ENCODE results near the gene AQP1. TPM values are rescaled to one million over a fixed set of nuclear protein-coding genes. Genes with fewer than 3 reads are reported as not detected.

Gene AQP1
- polyA plus RNA-seq, 3 donors = 0.03 TPM; not detected in 2

DNA sequence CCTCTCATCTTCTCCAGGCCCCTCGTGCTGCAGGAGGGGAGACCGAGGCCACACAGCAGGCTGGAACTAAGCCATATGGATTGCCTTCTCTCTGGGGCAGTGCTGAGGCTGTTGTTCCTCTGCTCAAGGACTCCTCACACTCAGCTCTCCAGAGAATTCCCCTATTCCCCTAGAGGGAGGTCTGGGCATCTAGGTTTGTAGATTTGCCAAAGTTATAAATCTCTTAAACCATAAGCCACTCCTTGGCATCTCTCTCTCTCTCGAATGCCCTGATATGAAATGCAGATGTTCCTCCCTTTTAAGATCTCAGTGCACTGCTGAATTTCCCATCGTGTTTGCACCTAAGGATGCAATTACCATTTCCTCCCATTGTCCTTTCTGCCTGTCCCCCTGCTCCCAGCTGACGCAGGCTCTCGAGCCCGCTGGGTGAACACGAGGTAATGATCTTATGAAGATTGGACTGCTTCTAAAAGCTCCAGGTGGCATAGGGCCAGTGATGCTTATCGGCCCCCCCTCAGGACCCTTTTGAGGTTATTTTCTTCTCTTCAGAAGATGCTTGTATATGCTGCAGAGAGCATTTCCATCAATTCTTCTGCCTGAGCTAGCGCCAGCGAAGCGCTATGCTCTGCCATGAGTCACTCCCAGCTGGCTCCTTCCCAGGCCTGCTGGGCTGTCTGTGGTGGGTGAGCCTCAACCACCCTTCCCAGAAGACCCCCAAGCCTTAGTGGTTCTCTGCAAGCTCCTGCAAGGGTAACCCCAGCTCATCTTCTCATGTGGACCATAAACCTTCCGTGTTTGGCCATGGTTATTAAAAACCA, 41.6 kb upstream of the AQP1 start:
- no peaks in the 10 kb centered on the region for H3K27me3 ChIP-seq (ENCODE audit: control insufficient read depth in 2 of 2, insufficient read depth in 2 of 2, low read length in 2 of 2)
- intact Hi-C loops (cut with micrococcal nuclease) = no loop called here
- Mint-ChIP-seq H3K36me3 (no peaks in the 10 kb centered on the region), H3K4me3 (no peak overlapping the region), H3K27me3 (ENCODE audit: low read depth in 3 of 3) (peaks cover 0 to 2% (median 0%) of the 10 kb centered on the region in 3 donors), H3K4me1 (no peaks in the 10 kb centered on the region), H3K27ac (no peak overlapping the region), H3K9me3 (peaks cover 0 to 3% (median 0%) of the 10 kb centered on the region in 7 donors)
- TF ChIP-seq, protein P1, sequence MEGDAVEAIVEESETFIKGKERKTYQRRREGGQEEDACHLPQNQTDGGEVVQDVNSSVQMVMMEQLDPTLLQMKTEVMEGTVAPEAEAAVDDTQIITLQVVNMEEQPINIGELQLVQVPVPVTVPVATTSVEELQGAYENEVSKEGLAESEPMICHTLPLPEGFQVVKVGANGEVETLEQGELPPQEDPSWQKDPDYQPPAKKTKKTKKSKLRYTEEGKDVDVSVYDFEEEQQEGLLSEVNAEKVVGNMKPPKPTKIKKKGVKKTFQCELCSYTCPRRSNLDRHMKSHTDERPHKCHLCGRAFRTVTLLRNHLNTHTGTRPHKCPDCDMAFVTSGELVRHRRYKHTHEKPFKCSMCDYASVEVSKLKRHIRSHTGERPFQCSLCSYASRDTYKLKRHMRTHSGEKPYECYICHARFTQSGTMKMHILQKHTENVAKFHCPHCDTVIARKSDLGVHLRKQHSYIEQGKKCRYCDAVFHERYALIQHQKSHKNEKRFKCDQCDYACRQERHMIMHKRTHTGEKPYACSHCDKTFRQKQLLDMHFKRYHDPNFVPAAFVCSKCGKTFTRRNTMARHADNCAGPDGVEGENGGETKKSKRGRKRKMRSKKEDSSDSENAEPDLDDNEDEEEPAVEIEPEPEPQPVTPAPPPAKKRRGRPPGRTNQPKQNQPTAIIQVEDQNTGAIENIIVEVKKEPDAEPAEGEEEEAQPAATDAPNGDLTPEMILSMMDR (IDR thresholded peaks at IDR 0.05) = no peak
- H3K36me3 ChIP-seq (replicated peaks in 1 of 2; ENCODE audit: control insufficient read depth in 1 of 2, insufficient read depth in 2 of 2, low read length in 2 of 2) = no peaks in the 10 kb centered on the region
- no peak for DNase-seq
- no peak overlapping the region for H3K27ac ChIP-seq (ENCODE audit: low read depth in 1 of 2, low read length in 2 of 2)
- no peak overlapping the region for H3K4me3 ChIP-seq (replicated peaks in 1 of 3; ENCODE audit: low read depth in 2 of 3, low read length in 3 of 3)
- H4K20me1 ChIP-seq (ENCODE audit: insufficient read depth, low read length) = no peaks in the 10 kb centered on the region
- H2AFZ ChIP-seq (ENCODE audit: insufficient read depth, low read depth, low read length, poor library complexity, severe bottlenecking) = no peak overlapping the region
- 95% methylated on average over 10 of the region's 13 CpGs for WGBS (ENCODE audit: insufficient coverage)
- H3K79me2 ChIP-seq (ENCODE audit: insufficient read depth, low read length) = no peaks in the 10 kb centered on the region
- H3K9me3 ChIP-seq (replicated peaks in 1 of 2; ENCODE audit: control insufficient read depth in 1 of 2, insufficient read depth in 1 of 2, low read length in 2 of 2) = peaks cover 0 to 3% of the 10 kb centered on the region in 2 donors
- no peak overlapping the region for H3K9ac ChIP-seq (ENCODE audit: insufficient read depth, low read length, poor library complexity, severe bottlenecking)
- H3K4me1 ChIP-seq (ENCODE audit: control insufficient read depth in 1 of 2, insufficient read depth in 2 of 2, low read length in 2 of 2) = no peaks in the 10 kb centered on the region
- H3K4me2 ChIP-seq (replicated peaks; ENCODE audit: extremely low read depth, low read length, poor library complexity, severe bottlenecking) = no peak overlapping the region

GRCh38 chr7:30870821-30871518, 40.7 kb upstream of the AQP1 start:
- Histone ChIP-seq H3K9me3 (replicated peaks in 1 of 2; ENCODE audit: control insufficient read depth in 1 of 2, insufficient read depth in 1 of 2, low read length in 2 of 2) (peaks cover 0 to 3% of the 10 kb centered on the region in 2 donors), H4K20me1 (ENCODE audit: insufficient read depth, low read length) (no peaks in the 10 kb centered on the region), H2AFZ (ENCODE audit: insufficient read depth, low read depth, low read length, poor library complexity, severe bottlenecking) (no peak overlapping the region), H3K79me2 (ENCODE audit: insufficient read depth, low read length) (no peaks in the 10 kb centered on the region), H3K27ac (ENCODE audit: low read depth in 1 of 2, low read length in 2 of 2) (no peak overlapping the region), H3K4me1 (ENCODE audit: control insufficient read depth in 1 of 2, insufficient read depth in 2 of 2, low read length in 2 of 2) (no peaks in the 10 kb centered on the region), H3K4me3 (replicated peaks in 1 of 3; ENCODE audit: low read depth in 2 of 3, low read length in 3 of 3) (no peak overlapping the region), H3K9ac (ENCODE audit: insufficient read depth, low read length, poor library complexity, severe bottlenecking) (no peak overlapping the region), H3K4me2 (replicated peaks; ENCODE audit: extremely low read depth, low read length, poor library complexity, severe bottlenecking) (no peak overlapping the region), H3K36me3 (replicated peaks in 1 of 2; ENCODE audit: control insufficient read depth in 1 of 2, insufficient read depth in 2 of 2, low read length in 2 of 2) (no peaks in the 10 kb centered on the region), H3K27me3 (ENCODE audit: control insufficient read depth in 2 of 2, insufficient read depth in 2 of 2, low read length in 2 of 2) (no peaks in the 10 kb centered on the region)
- Mint-ChIP-seq H3K27me3 (ENCODE audit: low read depth in 3 of 3) (peaks cover 0 to 2% (median 0%) of the 10 kb centered on the region in 3 donors), H3K9me3 (peaks cover 0 to 3% (median 0%) of the 10 kb centered on the region in 7 donors), H3K4me1 (no peaks in the 10 kb centered on the region), H3K27ac (no peak overlapping the region), H3K4me3 (no peak overlapping the region), H3K36me3 (no peaks in the 10 kb centered on the region)
- no peak for DNase-seq
- WGBS (ENCODE audit: insufficient coverage) = 83% methylated on average over 8 of the region's 10 CpGs
- TF ChIP-seq, protein P1 (IDR thresholded peaks at IDR 0.05) = no peak
- intact Hi-C loops (cut with micrococcal nuclease) = no loop called here

Measured in CD14-positive monocyte (primary cell).